NT2/D1 (cell line): ENCODE results near the gene ADGRL3.

Experiments
- DNase-seq: peaks from one replicate; pipeline ENCODE4 v3.0.0-alpha.2; 2011; ENCODE audit warnings: low read depth, low spot score
- H3K27me3 ChIP-seq: 2 replicates; pipeline ENCODE4 v1.6.0; 2011; ENCODE audit warnings: mild to moderate bottlenecking; ENCODE audit not compliant: insufficient read length, insufficient read depth
- H3K36me3 ChIP-seq: 2 replicates; pipeline ENCODE4 v1.6.1; 2011; ENCODE audit warnings: mild to moderate bottlenecking, low read length, mixed read lengths; ENCODE audit not compliant: insufficient read depth, insufficient read length
- H3K4me1 ChIP-seq: 2 replicates; pipeline ENCODE4 v1.5.1; 2011; ENCODE audit not compliant: insufficient read depth, insufficient read length
- H3K4me3 ChIP-seq: 2 replicates; pipeline ENCODE4 v1.5.1; 2011; ENCODE audit warnings: low read depth; ENCODE audit not compliant: insufficient read length
- H3K9ac ChIP-seq: 2 replicates; pipeline ENCODE4 v1.6.0; 2011; ENCODE audit warnings: low read depth; ENCODE audit not compliant: insufficient read length
- H3K9me3 ChIP-seq: 2 replicates; pipeline ENCODE4 v1.5.1; 2011; ENCODE audit warnings: mild to moderate bottlenecking, low read length; ENCODE audit not compliant: insufficient read depth
- SUZ12 ChIP-seq: IDR thresholded peaks from 2 replicates; pipeline ENCODE4 v1.6.1; 2011; ENCODE audit not compliant: insufficient read length, insufficient read depth; ENCODE audit errors: extremely low read depth
- YY1 ChIP-seq: IDR thresholded peaks from 2 replicates; pipeline ENCODE4 v1.6.1; 2011; ENCODE audit not compliant: insufficient read length, insufficient read depth
- ZNF274 ChIP-seq: IDR thresholded peaks from 2 replicates; pipeline ENCODE4 v1.6.1; 2011; ENCODE audit warnings: mild to moderate bottlenecking, low read depth, low read length

ADGRL3 gene

DNA sequence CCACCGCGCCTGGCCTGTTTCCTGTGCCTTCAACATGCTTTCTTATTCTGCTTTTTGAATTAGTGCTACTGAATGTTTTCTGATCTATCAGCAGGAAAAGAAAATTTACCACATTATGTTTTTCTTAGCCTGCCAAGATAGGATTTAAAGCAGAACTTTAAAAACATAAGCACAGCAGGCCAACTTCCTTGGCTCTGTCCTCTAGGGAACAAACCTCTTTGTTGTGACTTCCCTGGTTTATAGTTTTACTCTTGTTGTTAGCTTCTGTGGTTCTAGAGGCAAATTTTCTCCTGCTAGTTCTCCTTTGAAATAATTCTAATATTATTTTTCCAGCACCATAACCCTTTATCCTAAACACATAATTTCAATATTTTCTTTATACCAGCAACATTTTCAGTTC is 605.1 kb downstream of the ADGRL3 start:
- TF ChIP-seq YY1 (no peak), ZNF274 (no peak), SUZ12 (no peak)
- Histone ChIP-seq H3K9me3 (no peaks in the 10 kb centered on the region), H3K4me3 (no peak overlapping the region), H3K9ac (no peak overlapping the region), H3K4me1 (no peaks in the 10 kb centered on the region), H3K36me3 (no peaks in the 10 kb centered on the region), H3K27me3 (no peaks in the 10 kb centered on the region)
- no peak for DNase-seq

DNA sequence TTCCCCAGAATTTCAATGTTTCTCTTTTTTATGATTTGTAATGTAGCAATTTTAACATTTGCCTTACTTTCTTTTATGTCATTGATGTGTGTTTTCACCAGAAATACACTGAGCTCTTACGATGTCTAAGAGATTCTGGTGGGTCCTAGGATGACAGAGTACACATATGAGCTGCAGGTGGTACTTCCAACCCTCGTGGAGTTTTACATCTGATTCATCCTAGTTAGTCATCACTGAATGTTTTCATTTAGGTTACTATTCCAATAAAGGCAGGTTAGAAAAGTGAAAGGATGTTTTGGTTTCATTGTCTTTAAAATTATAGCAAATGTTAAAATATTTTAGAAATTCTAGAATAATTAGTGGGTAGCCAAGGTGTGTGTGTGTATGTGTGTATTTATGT is 605.9 kb downstream of the ADGRL3 start:
- Histone ChIP-seq H3K36me3 (no peaks in the 10 kb centered on the region), H3K9me3 (no peaks in the 10 kb centered on the region), H3K4me3 (no peak overlapping the region), H3K27me3 (no peaks in the 10 kb centered on the region), H3K4me1 (no peaks in the 10 kb centered on the region), H3K9ac (no peak overlapping the region)
- TF ChIP-seq YY1 = no peak
- no peak for TF ChIP-seq ZNF274
- no peak for TF ChIP-seq SUZ12
- DNase-seq = no peak

GRCh38 chr4:61812171-61812570 is 612.0 kb downstream of the ADGRL3 start:
- H3K27me3 ChIP-seq = no peaks in the 10 kb centered on the region
- no peak overlapping the region for H3K4me3 ChIP-seq
- H3K9me3 ChIP-seq = 0 out of 2 replicates have a peak, but pooled peaks cover 5% of the 10 kb centered on the region
- DNase-seq = no peak
- H3K36me3 ChIP-seq = no peaks in the 10 kb centered on the region
- no peak overlapping the region for H3K9ac ChIP-seq
- TF ChIP-seq ZNF274 (no peak), YY1 (no peak), SUZ12 (no peak)
- H3K4me1 ChIP-seq = no peaks in the 10 kb centered on the region

DNA sequence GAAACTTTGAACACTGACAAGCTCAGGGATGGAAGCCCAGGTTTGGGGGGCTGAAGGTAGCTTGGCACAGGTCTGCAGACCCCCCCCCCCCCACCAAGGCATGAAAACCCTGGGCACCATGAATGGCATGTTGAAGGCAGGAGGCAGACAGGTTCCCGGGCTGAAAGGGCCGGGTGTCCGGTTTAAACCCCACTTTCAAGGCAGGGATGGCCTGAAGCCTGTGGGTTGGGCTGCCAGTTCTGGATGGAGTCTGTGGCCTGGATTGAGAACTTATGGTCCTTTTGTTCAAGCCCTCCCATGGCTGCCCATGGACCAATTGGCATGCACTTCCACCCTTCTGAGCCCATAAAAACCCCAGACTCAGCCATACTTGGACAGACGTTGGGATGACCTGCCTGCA is 616.9 kb downstream of the ADGRL3 start:
- Histone ChIP-seq H3K9ac (no peak overlapping the region), H3K36me3 (no peaks in the 10 kb centered on the region), H3K9me3 (0 out of 2 replicates have a peak, but pooled peaks cover 7% of the 10 kb centered on the region), H3K4me1 (no peaks in the 10 kb centered on the region), H3K4me3 (no peak overlapping the region), H3K27me3 (no peaks in the 10 kb centered on the region)
- TF ChIP-seq ZNF274 = no peak
- TF ChIP-seq SUZ12 = no peak
- TF ChIP-seq YY1 = no peak
- no peak for DNase-seq

DNA sequence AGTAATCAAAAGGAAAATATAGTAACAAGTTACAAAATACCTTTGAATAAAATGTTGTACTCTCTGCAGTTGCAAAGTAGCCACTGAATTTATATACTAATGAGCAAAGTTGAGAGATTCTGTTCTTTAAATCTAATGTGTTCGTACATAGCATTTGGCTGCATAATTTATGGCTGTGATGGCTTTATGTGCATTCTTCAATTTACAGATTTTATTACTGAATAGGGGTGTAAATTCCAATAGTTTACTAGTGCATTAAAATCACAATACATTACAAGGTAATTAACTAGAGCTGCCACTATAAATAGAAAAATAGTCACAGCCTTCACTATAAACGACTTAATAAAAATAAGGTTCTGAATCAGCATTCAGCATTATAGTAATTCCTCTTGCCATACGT is 620.0 kb downstream of the ADGRL3 start:
- Histone ChIP-seq H3K4me1 (no peaks in the 10 kb centered on the region), H3K27me3 (no peaks in the 10 kb centered on the region), H3K9ac (no peak overlapping the region), H3K9me3 (0 out of 2 replicates have a peak, but pooled peaks cover 7% of the 10 kb centered on the region), H3K36me3 (no peaks in the 10 kb centered on the region), H3K4me3 (no peak overlapping the region)
- DNase-seq = no peak
- TF ChIP-seq ZNF274 = no peak
- TF ChIP-seq SUZ12 = no peak
- no peak for TF ChIP-seq YY1

- DNase-seq = no peak
- H3K4me1 ChIP-seq = no peaks in the 10 kb centered on the region
- no peaks in the 10 kb centered on the region for H3K27me3 ChIP-seq
- no peak overlapping the region for H3K9ac ChIP-seq
- TF ChIP-seq ZNF274 (no peak), SUZ12 (no peak), YY1 (no peak)
- no peaks in the 10 kb centered on the region for H3K36me3 ChIP-seq
- H3K9me3 ChIP-seq = no peaks in the 10 kb centered on the region
- H3K4me3 ChIP-seq = no peak overlapping the region
These were observed 624.3 kb downstream of the ADGRL3 start for GRCh38 chr4:61824454-61824853.

- no peak overlapping the region for H3K4me3 ChIP-seq
- H3K9me3 ChIP-seq = no peaks in the 10 kb centered on the region
- H3K27me3 ChIP-seq = no peaks in the 10 kb centered on the region
- TF ChIP-seq YY1 (no peak), SUZ12 (no peak), ZNF274 (no peak)
- H3K36me3 ChIP-seq = no peaks in the 10 kb centered on the region
- H3K4me1 ChIP-seq = no peaks in the 10 kb centered on the region
- no peak for DNase-seq
- no peak overlapping the region for H3K9ac ChIP-seq
These were observed 627.8 kb downstream of the ADGRL3 start for GRCh38 chr4:61827907-61828391.

GRCh38 chr4:61828960-61829359 is 628.8 kb downstream of the ADGRL3 start:
- DNase-seq = no peak
- H3K4me3 ChIP-seq = no peak overlapping the region
- no peak for TF ChIP-seq ZNF274
- no peak for TF ChIP-seq YY1
- no peak for TF ChIP-seq SUZ12

More at GRCh38 chr4:61828960-61829359, 628.8 kb downstream of the ADGRL3 start:
- H3K27me3 ChIP-seq = no peaks in the 10 kb centered on the region
- no peaks in the 10 kb centered on the region for H3K9me3 ChIP-seq
- no peak overlapping the region for H3K9ac ChIP-seq
- H3K36me3 ChIP-seq = no peaks in the 10 kb centered on the region
- H3K4me1 ChIP-seq = no peaks in the 10 kb centered on the region
